Right lobe of liver (tissue), 4 donors: ENCODE measurements around the gene RMP24.

Source experiments
- POLR2A ChIP-seq: fragments of 450-650 bp; IDR thresholded peaks from one replicate; pipeline ENCODE4 v1.6.1; 2017; ENCODE audit warnings: antibody characterized with exemption, mild to moderate bottlenecking
- TF ChIP-seq, protein P1 (sequence below), 4 donors: fragments of 200-600 bp in 3 of 4; fragments of 450-650 bp in 1 of 4; IDR thresholded peaks; one replicate each; pipeline versions ENCODE4 v1.5.1 to v1.8.0; 2016 to 2022; ENCODE audit warnings: antibody characterized with exemption in 4 of 4, mild to moderate bottlenecking in 2 of 4
- donor health status: DM: no; HTN: no; CAD: no.
- donor health status: DM: no; HTN: no; CAD: no.
- donor health status: DM: no; HTN: yes; CAD: no.

DNA sequence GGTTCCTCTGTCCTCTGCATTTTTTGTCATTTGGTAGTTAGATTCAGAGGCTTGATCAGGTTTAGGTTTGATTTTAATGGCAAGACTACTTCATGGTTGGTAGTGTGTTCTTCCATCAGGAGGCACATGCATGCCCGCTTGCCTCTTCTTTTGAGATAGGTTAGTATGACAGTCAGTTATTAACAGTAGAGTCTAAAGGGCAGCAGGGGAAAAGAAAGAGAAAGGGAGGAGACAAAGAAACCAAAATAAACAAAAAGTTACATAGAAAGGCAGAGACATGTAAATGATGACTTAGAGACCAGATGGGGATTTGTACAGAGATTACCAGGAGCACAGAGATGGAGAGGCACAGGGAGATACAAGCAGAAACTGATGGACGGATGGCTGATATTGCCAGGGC lies 10.2 kb upstream of the RMP24 start:
- TF ChIP-seq, protein P1, sequence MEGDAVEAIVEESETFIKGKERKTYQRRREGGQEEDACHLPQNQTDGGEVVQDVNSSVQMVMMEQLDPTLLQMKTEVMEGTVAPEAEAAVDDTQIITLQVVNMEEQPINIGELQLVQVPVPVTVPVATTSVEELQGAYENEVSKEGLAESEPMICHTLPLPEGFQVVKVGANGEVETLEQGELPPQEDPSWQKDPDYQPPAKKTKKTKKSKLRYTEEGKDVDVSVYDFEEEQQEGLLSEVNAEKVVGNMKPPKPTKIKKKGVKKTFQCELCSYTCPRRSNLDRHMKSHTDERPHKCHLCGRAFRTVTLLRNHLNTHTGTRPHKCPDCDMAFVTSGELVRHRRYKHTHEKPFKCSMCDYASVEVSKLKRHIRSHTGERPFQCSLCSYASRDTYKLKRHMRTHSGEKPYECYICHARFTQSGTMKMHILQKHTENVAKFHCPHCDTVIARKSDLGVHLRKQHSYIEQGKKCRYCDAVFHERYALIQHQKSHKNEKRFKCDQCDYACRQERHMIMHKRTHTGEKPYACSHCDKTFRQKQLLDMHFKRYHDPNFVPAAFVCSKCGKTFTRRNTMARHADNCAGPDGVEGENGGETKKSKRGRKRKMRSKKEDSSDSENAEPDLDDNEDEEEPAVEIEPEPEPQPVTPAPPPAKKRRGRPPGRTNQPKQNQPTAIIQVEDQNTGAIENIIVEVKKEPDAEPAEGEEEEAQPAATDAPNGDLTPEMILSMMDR (IDR thresholded peaks at IDR 0.05), result no peak
- no peak for TF ChIP-seq POLR2A
